HepG2 (cell line): ENCODE results near the gene B4GALT5. TPM values are rescaled to one million over a fixed set of nuclear protein-coding genes. Genes with fewer than 3 reads are reported as not detected.

ENCODE experiments used
- EEA1 ChIP-seq: sonication (generic); formaldehyde crosslinking; IDR thresholded peaks from 2 replicates; pipeline ENCODE4 v1.5.1; 2020; ENCODE audit warnings: mild to moderate bottlenecking, missing genetic modification reagents, borderline replicate concordance
- FOXA3 ChIP-seq: IDR thresholded peaks from 2 replicates; pipeline ENCODE4 v1.6.1; 2016; ENCODE audit warnings: missing genetic modification reagents, missing compliant biosample characterization
- FOXP4 ChIP-seq: sonication (generic); formaldehyde crosslinking; IDR thresholded peaks from 2 replicates; pipeline ENCODE4 v1.4.0; 2020; ENCODE audit warnings: missing genetic modification reagents
- GATAD2A ChIP-seq: IDR thresholded peaks from 2 replicates; pipeline ENCODE4 v1.6.1; 2016
- HMGA1 ChIP-seq: sonication (generic); formaldehyde crosslinking; conservative IDR thresholded peaks from 2 replicates; pipeline ENCODE4 v1.4.0; 2020; ENCODE audit warnings: missing genetic modification reagents
- HNF4G ChIP-seq, 2 experiments: sonication (generic) in 1 of 2; formaldehyde crosslinking in 1 of 2; IDR thresholded peaks; 2 replicates each; pipeline versions ENCODE4 v1.4.0 to v1.6.1; 2011 to 2020; ENCODE audit warnings: borderline replicate concordance in 2 of 2, low read depth in 2 of 2, mild to moderate bottlenecking in 2 of 2, low read length in 1 of 2, missing genetic modification reagents in 1 of 2, moderate library complexity in 1 of 2
- JUND ChIP-seq: sonication (generic); formaldehyde crosslinking; IDR thresholded peaks from 2 replicates; pipeline ENCODE4 v1.8.0; 2022; ENCODE audit warnings: mild to moderate bottlenecking, missing genetic modification reagents
- KLF9 ChIP-seq: IDR thresholded peaks from 2 replicates; pipeline ENCODE4 v1.6.1; 2016; ENCODE audit warnings: low read depth
- MEIS2 ChIP-seq: sonication (generic); formaldehyde crosslinking; IDR thresholded peaks from 2 replicates; pipeline ENCODE4 v1.9.0; 2021; ENCODE audit warnings: mild to moderate bottlenecking, missing genetic modification reagents
- NFIC ChIP-seq: IDR thresholded peaks from 2 replicates; pipeline ENCODE4 v1.6.1; 2012; ENCODE audit warnings: mild to moderate bottlenecking, low read length, inconsistent platforms
- NFYB ChIP-seq: sonication (generic); formaldehyde crosslinking; IDR thresholded peaks from 2 replicates; pipeline ENCODE4 v1.4.0; 2020; ENCODE audit warnings: missing genetic modification reagents
- NR2F1 ChIP-seq, 2 experiments: fragments of 450-650 bp in 1 of 2; formaldehyde crosslinking in 1 of 2; IDR thresholded peaks; 2 replicates each; pipeline versions ENCODE4 v1.5.0 to v1.6.1; 2016 to 2020; ENCODE audit warnings: mild to moderate bottlenecking in 1 of 2, missing compliant biosample characterization in 1 of 2, missing genetic modification reagents in 1 of 2, moderate library complexity in 1 of 2
- SALL1 ChIP-seq: sonication (generic); formaldehyde crosslinking; IDR thresholded peaks from 2 replicates; pipeline ENCODE4 v1.8.0; 2022; ENCODE audit warnings: mild to moderate bottlenecking, missing genetic modification reagents
- SOX13 ChIP-seq, 3 experiments: fragments of 450-650 bp in 1 of 3; sonication (generic) in 1 of 3; formaldehyde crosslinking in 1 of 3; IDR thresholded peaks in 2 of 3; conservative IDR thresholded peaks in 1 of 3; 2 replicates each; pipeline versions ENCODE4 v1.5.0 to v1.6.1; 2016 to 2020; ENCODE audit warnings: antibody characterized with exemption in 1 of 3, mild to moderate bottlenecking in 1 of 3, missing compliant biosample characterization in 1 of 3, missing genetic modification reagents in 1 of 3, moderate library complexity in 1 of 3
- ZBTB20 ChIP-seq: sonication (generic); formaldehyde crosslinking; IDR thresholded peaks from 2 replicates; pipeline ENCODE4 v1.8.1; 2023; ENCODE audit warnings: missing genetic modification reagents, low read depth, mild to moderate bottlenecking, borderline replicate concordance
- ZFYVE20 ChIP-seq: sonication (generic); formaldehyde crosslinking; IDR thresholded peaks from 2 replicates; pipeline ENCODE4 v1.8.0; 2023; ENCODE audit warnings: low read depth, mild to moderate bottlenecking, moderate library complexity, missing genetic modification reagents, borderline replicate concordance
- ZNF510 ChIP-seq: sonication (generic); formaldehyde crosslinking; IDR thresholded peaks from 2 replicates; pipeline ENCODE4 v1.4.0; 2020; ENCODE audit warnings: low read depth, mild to moderate bottlenecking, missing genetic modification reagents
- ZNF850 ChIP-seq: sonication (generic); formaldehyde crosslinking; conservative IDR thresholded peaks from 2 replicates; pipeline ENCODE4 v1.9.0; 2021; ENCODE audit warnings: mild to moderate bottlenecking, missing genetic modification reagents
- ZSCAN9 ChIP-seq: IDR thresholded peaks from 2 replicates; pipeline ENCODE4 v1.6.1; 2016; ENCODE audit warnings: borderline replicate concordance
- polyA plus RNA-seq, 8 experiments: library from polyadenylated mRNA; depleted of rRNA in 3 of 8; stranded (reverse) in 7 of 8; unstranded in 1 of 8; fragments of >200 nt; fragmentation: Illumina TruSeq in 4 of 8; extraction: Trizol in 4 of 8; gene quantifications; 2 replicates each; pipeline versions ENCODE4 v1.2.1 to v1.2.3, GENCODE V29; 2011 to 2016; ENCODE audit warnings: low read depth in 4 of 8, missing spikeins in 1 of 8, mixed read lengths in 1 of 8; ENCODE audit not compliant: insufficient read depth in 1 of 8
- total RNA-seq, 5 experiments: library from RNA; depleted of rRNA; stranded (reverse); fragments of >200 nt; fragmentation: Illumina TruSeq; extraction: Trizol; gene quantifications; 2 replicates each; pipeline ENCODE4 v1.2.3, GENCODE V29; 2016; ENCODE audit warnings: low read depth in 1 of 5
- TF ChIP-seq, protein P1 (sequence below): IDR thresholded peaks from 2 replicates; pipeline ENCODE4 v1.4.0; 2020; ENCODE audit warnings: mild to moderate bottlenecking, missing genetic modification reagents

The B4GALT5 gene
- total and polyA plus RNA-seq, 2 of the 13 experiments (the other 11 are each of a cell fraction or from before 2014, with no cell fraction given): 27.3 to 30.9 TPM

DNA sequence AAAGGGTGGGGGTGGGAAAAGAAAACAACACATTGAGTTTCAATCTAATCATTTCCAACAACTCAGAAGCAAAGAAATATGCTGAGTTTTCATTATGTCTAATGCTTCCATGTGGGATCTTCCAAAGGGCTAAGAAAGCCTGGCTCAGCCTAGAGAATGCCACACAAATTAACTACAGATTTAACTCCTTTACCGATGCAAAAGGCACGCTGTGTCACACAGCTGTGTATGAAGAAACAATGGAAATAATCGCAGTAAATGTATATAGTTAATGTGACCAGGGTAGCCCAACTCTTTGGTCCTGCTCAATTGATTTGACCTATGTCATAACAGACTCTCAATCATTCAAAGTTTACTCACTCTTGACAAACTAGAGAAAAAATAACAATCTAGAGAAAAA is 17.8 kb downstream of the B4GALT5 start (continued):
- TF ChIP-seq ZSCAN9 (CRISPR knock-in tag) (no peak), ZFYVE20 (CRISPR knock-in tag) (no peak), MEIS2 (CRISPR knock-in tag) (peak; percentile 55; the same call in 1 of the 2 replicates), ZBTB20 (CRISPR knock-in tag) (peak; percentile 38; the same call in 1 of the 2 replicates), NFIC (0 out of 2 replicates have a peak, but pooled peaks have one; percentile 34), NR2F1 (CRISPR knock-in tag; IDR thresholded peaks at IDR 0.05) (0 out of 4 replicates have a peak, but pooled peaks of 1 of the 2 experiments have one; percentile 44), SOX13 (IDR thresholded peaks at IDR 0.05) (no peak), SOX13 (CRISPR knock-in tag; conservative IDR thresholded peaks at IDR 0.05 in 1 of 2, IDR thresholded peaks at IDR 0.05 in 1 of 2) (peak in 1 of 2 experiments; percentile 71; a peak in 1 of 4 replicates), FOXP4 (CRISPR knock-in tag) (no peak), JUND (CRISPR knock-in tag) (no peak), KLF9 (CRISPR knock-in tag) (no peak), FOXA3 (peak; percentile 27; the same call in 1 of the 2 replicates), ZNF850 (CRISPR knock-in tag) (no peak), GATAD2A (CRISPR knock-in tag) (peak; percentile 68), EEA1 (no peak), SALL1 (CRISPR knock-in tag) (peak; percentile 34; the same call in 1 of the 2 replicates), HNF4G (IDR thresholded peaks at IDR 0.05; ENCODE audit: borderline replicate concordance, low read depth, low read length) (0 out of 2 replicates have a peak, but pooled peaks have one; percentile 13), HNF4G (CRISPR knock-in tag; IDR thresholded peaks at IDR 0.05; ENCODE audit: borderline replicate concordance, low read depth) (no peak), ZNF510 (CRISPR knock-in tag) (no peak), HMGA1 (CRISPR knock-in tag) (no peak), NFYB (CRISPR knock-in tag) (no peak)
- TF ChIP-seq, protein P1, sequence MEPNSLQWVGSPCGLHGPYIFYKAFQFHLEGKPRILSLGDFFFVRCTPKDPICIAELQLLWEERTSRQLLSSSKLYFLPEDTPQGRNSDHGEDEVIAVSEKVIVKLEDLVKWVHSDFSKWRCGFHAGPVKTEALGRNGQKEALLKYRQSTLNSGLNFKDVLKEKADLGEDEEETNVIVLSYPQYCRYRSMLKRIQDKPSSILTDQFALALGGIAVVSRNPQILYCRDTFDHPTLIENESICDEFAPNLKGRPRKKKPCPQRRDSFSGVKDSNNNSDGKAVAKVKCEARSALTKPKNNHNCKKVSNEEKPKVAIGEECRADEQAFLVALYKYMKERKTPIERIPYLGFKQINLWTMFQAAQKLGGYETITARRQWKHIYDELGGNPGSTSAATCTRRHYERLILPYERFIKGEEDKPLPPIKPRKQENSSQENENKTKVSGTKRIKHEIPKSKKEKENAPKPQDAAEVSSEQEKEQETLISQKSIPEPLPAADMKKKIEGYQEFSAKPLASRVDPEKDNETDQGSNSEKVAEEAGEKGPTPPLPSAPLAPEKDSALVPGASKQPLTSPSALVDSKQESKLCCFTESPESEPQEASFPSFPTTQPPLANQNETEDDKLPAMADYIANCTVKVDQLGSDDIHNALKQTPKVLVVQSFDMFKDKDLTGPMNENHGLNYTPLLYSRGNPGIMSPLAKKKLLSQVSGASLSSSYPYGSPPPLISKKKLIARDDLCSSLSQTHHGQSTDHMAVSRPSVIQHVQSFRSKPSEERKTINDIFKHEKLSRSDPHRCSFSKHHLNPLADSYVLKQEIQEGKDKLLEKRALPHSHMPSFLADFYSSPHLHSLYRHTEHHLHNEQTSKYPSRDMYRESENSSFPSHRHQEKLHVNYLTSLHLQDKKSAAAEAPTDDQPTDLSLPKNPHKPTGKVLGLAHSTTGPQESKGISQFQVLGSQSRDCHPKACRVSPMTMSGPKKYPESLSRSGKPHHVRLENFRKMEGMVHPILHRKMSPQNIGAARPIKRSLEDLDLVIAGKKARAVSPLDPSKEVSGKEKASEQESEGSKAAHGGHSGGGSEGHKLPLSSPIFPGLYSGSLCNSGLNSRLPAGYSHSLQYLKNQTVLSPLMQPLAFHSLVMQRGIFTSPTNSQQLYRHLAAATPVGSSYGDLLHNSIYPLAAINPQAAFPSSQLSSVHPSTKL: peak; percentile 59; the same call in 1 of the 2 replicates
